GM12874 (cell line): ENCODE measurements around the gene CERKL.

Source experiments
- CTCF ChIP-seq: IDR thresholded peaks from 2 replicates; pipeline ENCODE4 v1.5.1; 2011; ENCODE audit warnings: low read depth, mild to moderate bottlenecking, control low read depth, low read length, moderate library complexity; ENCODE audit not compliant: insufficient read depth

The CERKL gene

GRCh38 chr2:181685150-181685688 lies 28.3 kb upstream of the CERKL start:
- TF ChIP-seq CTCF: no peak

GRCh38 chr2:181684454-181685149 lies 27.7 kb upstream of the CERKL start:
- no peak for TF ChIP-seq CTCF

GRCh38 chr2:181683518-181684453 lies 26.9 kb upstream of the CERKL start:
- TF ChIP-seq CTCF: no peak

DNA sequence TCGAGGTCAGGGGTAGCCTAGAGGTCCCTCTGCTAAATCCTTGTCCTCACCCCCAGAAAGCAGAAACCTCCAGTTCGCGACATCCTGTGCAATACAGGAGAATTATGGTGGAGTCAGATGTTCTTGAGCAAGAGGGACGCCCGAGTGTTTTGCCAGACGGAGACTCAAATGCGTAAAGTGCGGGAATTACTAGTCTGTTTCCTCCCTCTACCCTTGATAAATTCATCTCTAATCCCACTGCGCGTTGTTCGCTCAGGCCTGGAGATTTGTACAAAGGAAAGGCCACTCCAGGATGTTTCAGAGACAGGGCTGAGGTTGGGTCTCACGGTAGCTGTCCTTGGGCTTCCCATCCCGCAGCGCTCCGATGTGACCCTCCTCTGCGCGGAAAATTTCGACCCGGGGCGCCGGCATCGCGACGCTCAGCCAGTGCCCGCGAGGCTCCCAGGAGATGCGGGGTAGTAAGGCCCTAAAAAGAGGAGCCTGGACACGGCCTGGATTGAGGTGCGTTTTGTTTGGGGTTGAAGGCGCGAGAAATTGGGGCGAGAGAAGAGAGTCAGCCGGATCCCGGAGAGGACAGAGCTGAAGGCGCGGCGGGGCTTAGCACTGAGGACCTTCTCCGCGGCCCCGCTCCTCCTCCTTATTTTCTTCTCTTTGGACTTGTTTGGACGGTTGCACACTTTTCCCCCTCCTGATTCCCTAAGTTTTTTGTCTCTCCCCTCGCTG lies 26.1 kb upstream of the CERKL start:
- no peak for TF ChIP-seq CTCF

DNA sequence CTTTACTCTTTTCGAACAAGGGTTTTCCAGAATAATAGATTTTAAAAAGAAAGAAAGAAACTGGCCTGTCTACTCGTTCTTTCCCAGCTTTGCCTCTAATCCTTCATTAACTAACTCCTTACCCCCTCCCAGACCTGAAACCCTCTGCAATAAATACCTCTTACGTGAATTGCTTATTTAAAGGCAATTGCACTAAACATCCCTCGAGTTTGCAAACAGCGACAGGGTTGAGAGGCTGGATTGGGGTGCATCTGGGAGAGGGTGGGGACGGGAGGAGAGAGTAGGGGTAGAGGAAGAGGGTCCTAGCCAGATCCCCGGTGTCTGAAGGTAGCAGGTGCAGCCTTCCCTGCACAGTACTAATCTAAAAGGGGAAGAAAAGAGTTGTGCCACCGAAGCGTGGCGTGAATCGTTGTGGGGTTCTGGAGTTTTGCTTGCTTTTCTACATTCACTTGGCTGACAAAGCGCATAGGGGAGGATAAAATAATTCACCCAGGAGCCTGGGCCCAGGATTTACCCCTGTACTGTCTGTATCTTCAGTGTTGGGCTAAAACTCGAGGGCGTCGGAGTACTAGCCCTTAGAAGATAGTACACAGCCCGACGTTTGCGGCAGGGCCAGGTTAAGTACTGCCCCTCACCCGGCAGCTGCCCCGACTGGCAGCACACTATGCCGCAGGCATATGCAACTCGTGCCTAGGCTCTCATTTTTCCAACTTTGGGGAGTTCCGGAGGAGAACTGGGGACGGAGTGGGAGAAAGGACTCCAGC lies 25.3 kb upstream of the CERKL start:
- TF ChIP-seq CTCF: no peak

DNA sequence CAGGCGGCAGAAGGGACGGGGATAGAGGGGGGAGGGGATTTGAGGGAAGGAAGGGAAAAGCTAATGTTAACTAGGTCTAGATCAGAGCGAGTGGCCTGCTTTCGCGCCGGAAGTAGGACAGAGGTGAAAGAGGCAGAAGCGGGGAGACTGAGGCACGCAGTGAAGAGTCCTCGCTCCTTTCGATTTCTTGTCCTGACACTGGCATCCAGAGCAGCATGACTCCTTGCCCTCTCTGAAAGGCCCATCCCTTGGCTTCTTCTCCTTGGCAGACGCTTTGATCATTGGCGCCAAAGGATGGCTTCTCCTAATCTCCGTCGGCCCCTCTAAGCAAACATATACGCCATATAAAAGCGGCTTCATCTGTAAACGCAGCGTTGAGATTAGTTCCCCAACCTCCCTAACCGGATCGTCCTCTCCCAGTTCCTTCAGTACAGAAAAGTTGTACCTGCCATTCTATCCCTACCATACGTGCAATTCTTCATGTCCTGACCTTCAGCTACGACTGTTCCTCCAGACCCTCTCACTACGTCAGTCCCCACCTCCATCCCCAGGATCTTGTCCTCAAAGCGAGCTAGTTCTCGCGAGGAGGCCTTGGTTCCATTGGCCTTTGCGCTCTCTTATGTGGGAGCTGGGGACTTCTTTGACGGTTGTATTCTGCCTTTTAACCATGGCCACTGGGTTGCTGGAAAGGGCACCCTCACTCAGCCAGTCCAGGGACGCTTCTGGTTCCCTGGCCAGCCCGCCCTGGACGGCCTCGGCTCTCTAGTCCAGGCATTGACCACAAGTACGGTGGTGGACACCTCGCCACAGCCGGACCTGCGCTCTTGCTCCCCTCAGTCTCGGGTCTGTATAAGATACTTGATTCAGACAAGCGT lies 24.3 kb upstream of the CERKL start:
- no peak for TF ChIP-seq CTCF
